Sigmoid colon (tissue), 7 donors: Measurements from ENCODE around the gene ELF1. TPM values are rescaled to one million over a fixed set of nuclear protein-coding genes. Genes with fewer than 3 reads are reported as not detected.

Source experiments
- DNase-seq: peaks from one replicate; pipeline ENCODE4 v3.0.0-alpha.2; 2019
- H3K27ac ChIP-seq, 4 donors: fragments of 200-600 bp; sonication (generic); one replicate each; pipeline ENCODE4 v1.5.1; 2016 to 2019; ENCODE audit warnings: mild to moderate bottlenecking in 1 of 4
- H3K27me3 ChIP-seq, 3 donors: fragments of 200-600 bp; sonication (generic); one replicate each; pipeline ENCODE4 v1.5.1; 2019; ENCODE audit warnings: mild to moderate bottlenecking in 1 of 3
- H3K36me3 ChIP-seq, 4 donors: fragments of 200-600 bp; sonication (generic); one replicate each; pipeline ENCODE4 v1.5.1; 2016 to 2019
- H3K4me1 ChIP-seq, 4 donors: fragments of 200-600 bp; sonication (generic); one replicate each; pipeline ENCODE4 v1.5.1; 2017 to 2019
- H3K4me3 ChIP-seq, 4 donors: fragments of 200-600 bp; sonication (generic); one replicate each; pipeline ENCODE4 v1.5.1; 2017 to 2019; ENCODE audit warnings: mild to moderate bottlenecking in 2 of 4, moderate library complexity in 1 of 4
- H3K9me3 ChIP-seq, 4 donors: fragments of 200-600 bp in 3 of 4; sonication (generic) in 3 of 4; one replicate each; pipeline versions ENCODE4 v1.5.1 to v1.6.1; 2013 to 2019
- CTCF ChIP-seq, 4 experiments: fragments of 450-650 bp in 3 of 4; fragments of 200-600 bp in 1 of 4; IDR thresholded peaks; one replicate each; pipeline ENCODE4 v1.5.1; 2016 to 2019; ENCODE audit warnings: antibody characterized with exemption in 4 of 4, mild to moderate bottlenecking in 3 of 4, moderate library complexity in 2 of 4
- EP300 ChIP-seq, 4 donors: sonication (generic); formaldehyde crosslinking; IDR thresholded peaks; one replicate each; pipeline ENCODE4 v1.6.1; 2017; ENCODE audit warnings: antibody characterized with exemption in 4 of 4
- POLR2A ChIP-seq, 2 donors: fragments of 450-650 bp; IDR thresholded peaks; one replicate each; pipeline ENCODE4 v1.6.1; 2016; ENCODE audit warnings: antibody characterized with exemption in 2 of 2, mild to moderate bottlenecking in 2 of 2, moderate library complexity in 2 of 2
- POLR2AphosphoS5 ChIP-seq, 4 donors: sonication (generic); formaldehyde crosslinking; IDR thresholded peaks; one replicate each; pipeline ENCODE4 v1.6.1; 2017; ENCODE audit warnings: antibody characterized with exemption in 4 of 4
- WGBS, 2 donors: extraction: QIAGEN DNeasy Blood & Tissue Kit; methylation state at CpG; one replicate each; pipeline ENCODE4 v1.1.7; 2013; 5-methylcytosine and 5-hydroxymethylcytosine counted together
- intact Hi-C: fragments of 100-400 bp; cut with DNase I; formaldehyde crosslinking; loops from one replicate; pipeline ENCODE4 v1.15.1; 2023
- polyA plus RNA-seq, 3 donors: library from polyadenylated mRNA; stranded (reverse); fragments of 200-250 nt; gene quantifications; one replicate each; pipeline ENCODE4 v1.2.3, GENCODE V29; 2013
- total RNA-seq, 4 donors: library from RNA; depleted of rRNA; stranded (reverse); fragments of >200 nt; gene quantifications; one replicate each; pipeline ENCODE4 v1.1.0, GENCODE V29; 2016
- donor health status: healthy with polysubstance abuse.
- donor health status: Bipolar disorder and iron deficiency.
- donor health status: healthy.

ELF1 gene
- total and polyA plus RNA-seq, 7 donors: 31.8 to 68.5 (median 47.4) TPM

DNA sequence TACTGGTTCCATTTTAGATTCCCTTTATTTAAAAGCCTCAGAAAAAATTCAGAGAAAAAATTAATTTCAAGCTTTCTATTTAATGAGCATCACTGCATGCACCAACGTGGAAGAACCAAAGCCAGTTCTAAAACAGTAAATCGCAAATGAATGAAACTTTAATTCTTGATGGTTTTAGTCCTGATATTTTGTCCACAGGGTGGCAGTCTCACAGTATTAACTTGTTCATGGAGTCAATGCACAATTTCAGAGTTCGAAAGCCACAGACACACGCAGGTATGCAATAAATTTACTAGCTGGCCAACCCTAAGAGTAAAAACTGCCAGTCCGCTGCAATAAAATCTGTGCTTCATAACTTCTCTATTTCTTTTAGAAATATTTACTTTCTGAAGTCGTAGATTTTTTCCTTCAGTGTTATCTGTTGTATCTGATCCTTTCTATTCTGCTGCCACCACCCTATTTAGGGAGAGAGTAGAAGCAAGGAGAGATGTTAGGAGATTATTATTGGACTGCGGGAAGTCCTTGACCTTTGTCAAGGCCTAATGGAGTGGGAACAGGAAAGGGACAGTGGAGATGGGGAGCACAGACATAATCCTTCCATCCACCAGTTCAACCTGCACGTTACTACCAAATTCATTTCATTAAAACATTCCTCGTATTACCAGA, 35.2 kb upstream of the ELF1 start:
- Histone ChIP-seq H3K36me3 (no peaks in the 10 kb centered on the region), H3K4me3 (peak overlapping the region in 1 of 4 donors; percentile 6), H3K4me1 (peaks cover 0 to 94% (median 84%) of the 10 kb centered on the region in 4 donors), H3K9me3 (no peaks in the 10 kb centered on the region), H3K27me3 (no peaks in the 10 kb centered on the region), H3K27ac (peak overlapping the region; percentile 7 to 99 (median 83))
- TF ChIP-seq CTCF (IDR thresholded peaks at IDR 0.05) (peak; percentile 7 to 65 (median 50)), EP300 (IDR thresholded peaks at IDR 0.05) (no peak)
- DNase-seq: no peak
- intact Hi-C loops: loop anchor here (5.0 kb wide), 1 partner anchor 168 kb away; no protein-coding TSS in a partner anchor
- 19 to 40% methylated on average over 9 of the region's 9 CpGs for WGBS, 2 donors

DNA sequence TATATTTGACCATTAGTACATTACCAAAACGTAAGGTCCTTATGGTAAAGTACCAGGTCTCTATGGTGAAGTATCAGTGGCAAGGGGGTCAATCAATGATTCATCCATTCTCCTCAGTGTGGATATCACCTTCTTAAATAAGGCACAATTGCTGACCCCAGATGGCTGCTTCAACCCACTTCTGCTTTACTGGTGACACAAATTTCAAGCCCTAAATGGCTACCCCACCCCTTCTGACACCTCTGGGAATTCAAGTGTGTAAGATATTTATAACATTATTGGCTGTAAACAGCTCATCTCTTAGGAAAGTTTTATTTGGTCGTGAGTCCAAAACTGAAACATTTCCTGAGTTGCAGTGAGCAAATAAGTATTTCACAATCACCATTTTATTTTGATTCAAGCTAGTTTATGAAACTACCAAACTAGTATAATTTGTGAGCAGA, 34.3 kb upstream of the ELF1 start:
- DNase-seq: no peak
- Histone ChIP-seq H3K4me3 (no peak overlapping the region), H3K4me1 (peaks cover 0 to 91% (median 78%) of the 10 kb centered on the region in 4 donors), H3K36me3 (no peaks in the 10 kb centered on the region), H3K27me3 (no peaks in the 10 kb centered on the region), H3K9me3 (no peaks in the 10 kb centered on the region), H3K27ac (peak overlapping the region; percentile 28 to 99 (median 83))
- WGBS, 2 donors: 43 to 47% methylated on average over 2 of the region's 2 CpGs
- TF ChIP-seq POLR2A (IDR thresholded peaks at IDR 0.05) (no peak), CTCF (IDR thresholded peaks at IDR 0.05) (no peak), POLR2AphosphoS5 (IDR thresholded peaks at IDR 0.05) (peak in 3 of 4 donors; percentile 21 to 41 (median 22)), EP300 (IDR thresholded peaks at IDR 0.05) (no peak)
- intact Hi-C loops: loop anchor here (5.0 kb wide), 1 partner anchor 169 kb away; no protein-coding TSS in a partner anchor

- peak overlapping the region in 2 of 4 donors; percentile 97 to 99 for H3K27ac ChIP-seq
- peaks cover 0 to 6% (median 0%) of the 10 kb centered on the region in 4 donors for H3K36me3 ChIP-seq
- H3K4me3 ChIP-seq: no peak overlapping the region
- H3K9me3 ChIP-seq: no peaks in the 10 kb centered on the region
- H3K4me1 ChIP-seq: peaks cover 0 to 88% (median 68%) of the 10 kb centered on the region in 4 donors
- intact Hi-C loops: loop anchor here (5.0 kb wide), 1 partner anchor 170 kb away; no protein-coding TSS in a partner anchor
- no peaks in the 10 kb centered on the region for H3K27me3 ChIP-seq
- TF ChIP-seq POLR2A (IDR thresholded peaks at IDR 0.05): no peak
- no peak for TF ChIP-seq CTCF (IDR thresholded peaks at IDR 0.05)
- TF ChIP-seq EP300 (IDR thresholded peaks at IDR 0.05): no peak
- no peak for TF ChIP-seq POLR2AphosphoS5 (IDR thresholded peaks at IDR 0.05)
- DNase-seq: no peak
- WGBS, 2 donors: 22 to 71% methylated on average over 3 of the region's 3 CpGs
Measured at GRCh38 chr13:41052441-41052840, 33.3 kb upstream of the ELF1 start.

DNA sequence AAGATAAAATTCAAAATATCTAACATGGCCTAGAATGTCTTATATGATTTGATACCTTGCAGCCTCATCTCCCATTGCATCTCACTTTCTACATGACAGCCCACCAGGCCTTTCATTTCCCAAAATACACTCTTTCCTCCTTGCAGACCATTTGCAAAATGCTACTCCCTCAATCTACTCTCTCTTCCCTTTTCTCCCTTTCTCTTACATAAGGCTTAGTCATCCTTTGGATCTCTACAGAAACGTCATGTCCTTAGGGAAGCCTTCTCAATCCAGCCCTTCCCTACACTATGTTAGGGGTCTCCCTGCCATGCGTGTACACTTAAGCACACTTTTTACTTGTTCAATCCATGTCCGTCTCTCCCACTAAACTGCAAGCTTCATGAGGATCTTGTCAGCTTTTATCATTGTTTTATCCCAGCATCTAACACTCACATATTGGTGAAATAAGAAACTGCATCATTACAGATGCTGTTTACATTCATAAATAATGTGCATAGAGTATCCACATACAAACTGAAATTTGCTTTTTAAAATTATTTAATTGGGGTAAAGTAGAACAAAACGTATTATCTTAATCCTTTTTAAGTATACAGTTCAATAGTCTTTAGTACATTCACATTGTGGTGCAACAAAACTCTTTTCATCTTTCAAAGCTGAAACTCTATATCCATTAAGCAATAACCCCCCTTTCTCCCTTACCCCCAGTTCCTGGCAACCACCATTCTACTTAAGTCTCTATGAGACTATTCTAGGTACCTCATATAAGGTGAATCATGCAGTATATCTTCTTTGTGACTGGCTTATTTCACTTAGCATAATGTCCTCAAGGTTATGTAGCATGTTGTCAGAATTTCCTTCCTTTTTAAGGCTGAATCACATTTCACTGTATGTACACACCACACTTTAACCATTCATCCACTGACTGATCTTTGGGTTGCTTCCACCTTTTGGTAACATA, 30.6 kb upstream of the ELF1 start:
- Histone ChIP-seq H3K27ac (no peak overlapping the region), H3K9me3 (no peaks in the 10 kb centered on the region), H3K27me3 (no peaks in the 10 kb centered on the region), H3K4me1 (peaks cover 0 to 64% (median 42%) of the 10 kb centered on the region in 4 donors), H3K36me3 (peaks cover 0 to 6% (median 0%) of the 10 kb centered on the region in 4 donors), H3K4me3 (no peak overlapping the region)
- intact Hi-C loops: loop anchor here (5.0 kb wide), 1 partner anchor 173 kb away; no protein-coding TSS in a partner anchor
- TF ChIP-seq EP300 (IDR thresholded peaks at IDR 0.05) (no peak), POLR2A (IDR thresholded peaks at IDR 0.05) (no peak), POLR2AphosphoS5 (IDR thresholded peaks at IDR 0.05) (no peak), CTCF (IDR thresholded peaks at IDR 0.05) (no peak)
- 90 to 94% methylated on average over 4 of the region's 4 CpGs for WGBS, 2 donors
- no peak for DNase-seq
